ENCODE results near the gene DNAH6.

The DNAH6 gene

DNA sequence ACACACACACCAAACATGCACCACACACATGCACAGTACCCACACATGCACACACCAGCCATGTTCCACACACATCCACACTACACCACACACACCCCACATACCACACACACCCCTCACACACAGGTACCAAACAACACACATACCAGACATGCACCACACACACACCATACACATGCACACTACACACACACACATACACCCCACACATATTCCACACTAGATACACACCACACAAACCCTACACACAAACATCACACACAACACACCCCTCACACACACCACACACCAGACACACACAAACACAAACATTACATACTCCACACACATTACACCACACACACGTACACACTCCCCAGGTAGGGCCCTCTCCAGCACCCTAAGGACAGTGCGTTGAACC lies 313.4 kb downstream of the DNAH6 start:
- Mint-ChIP-seq H3K27me3 (ENCODE audit: low read depth, poor library complexity) (peaks cover 4% of the 10 kb centered on the region), H3K4me1 (no peaks in the 10 kb centered on the region), H3K36me3 (ENCODE audit: low read depth) (no peaks in the 10 kb centered on the region), H3K9me3 (no peaks in the 10 kb centered on the region), H3K4me3 (no peak overlapping the region), H3K27ac (no peak overlapping the region)
- TF ChIP-seq, protein P1, sequence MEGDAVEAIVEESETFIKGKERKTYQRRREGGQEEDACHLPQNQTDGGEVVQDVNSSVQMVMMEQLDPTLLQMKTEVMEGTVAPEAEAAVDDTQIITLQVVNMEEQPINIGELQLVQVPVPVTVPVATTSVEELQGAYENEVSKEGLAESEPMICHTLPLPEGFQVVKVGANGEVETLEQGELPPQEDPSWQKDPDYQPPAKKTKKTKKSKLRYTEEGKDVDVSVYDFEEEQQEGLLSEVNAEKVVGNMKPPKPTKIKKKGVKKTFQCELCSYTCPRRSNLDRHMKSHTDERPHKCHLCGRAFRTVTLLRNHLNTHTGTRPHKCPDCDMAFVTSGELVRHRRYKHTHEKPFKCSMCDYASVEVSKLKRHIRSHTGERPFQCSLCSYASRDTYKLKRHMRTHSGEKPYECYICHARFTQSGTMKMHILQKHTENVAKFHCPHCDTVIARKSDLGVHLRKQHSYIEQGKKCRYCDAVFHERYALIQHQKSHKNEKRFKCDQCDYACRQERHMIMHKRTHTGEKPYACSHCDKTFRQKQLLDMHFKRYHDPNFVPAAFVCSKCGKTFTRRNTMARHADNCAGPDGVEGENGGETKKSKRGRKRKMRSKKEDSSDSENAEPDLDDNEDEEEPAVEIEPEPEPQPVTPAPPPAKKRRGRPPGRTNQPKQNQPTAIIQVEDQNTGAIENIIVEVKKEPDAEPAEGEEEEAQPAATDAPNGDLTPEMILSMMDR (IDR thresholded peaks at IDR 0.05): no peak
- DNase-seq: no peak

DNA sequence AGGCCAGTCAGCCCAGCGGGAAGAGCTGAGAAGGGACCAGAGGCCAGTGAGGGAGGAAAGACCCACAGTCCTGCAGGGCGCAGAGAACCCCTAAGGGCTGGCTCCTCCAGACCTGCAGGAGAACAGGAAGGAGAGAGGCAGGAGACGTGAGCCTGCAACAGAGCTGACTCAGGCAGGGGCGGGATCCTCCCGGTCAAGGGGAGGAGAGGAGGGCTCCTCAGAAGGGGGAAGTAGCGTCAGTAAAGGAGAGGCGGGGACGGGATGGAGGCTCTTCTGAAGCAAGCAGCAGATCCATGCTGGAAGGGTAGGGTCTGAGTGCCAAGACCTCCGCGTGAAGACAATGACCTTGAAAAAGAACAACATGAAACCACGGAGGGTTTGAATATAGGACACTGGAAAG lies 313.8 kb downstream of the DNAH6 start:
- peak; percentile 11 for DNase-seq
- Mint-ChIP-seq H3K27ac (no peak overlapping the region), H3K4me3 (no peak overlapping the region), H3K9me3 (peaks cover 3% of the 10 kb centered on the region), H3K27me3 (ENCODE audit: low read depth, poor library complexity) (peaks cover 3% of the 10 kb centered on the region), H3K4me1 (no peaks in the 10 kb centered on the region), H3K36me3 (ENCODE audit: low read depth) (no peaks in the 10 kb centered on the region)
- TF ChIP-seq, protein P1 (IDR thresholded peaks at IDR 0.05): no peak

GRCh38 chr2:84830758-84831500 lies 314.6 kb downstream of the DNAH6 start:
- H3K9me3 Mint-ChIP-seq: peaks cover 8% of the 10 kb centered on the region
- H3K4me3 Mint-ChIP-seq: no peak overlapping the region
- H3K4me1 Mint-ChIP-seq: no peaks in the 10 kb centered on the region
- no peaks in the 10 kb centered on the region for H3K36me3 Mint-ChIP-seq (ENCODE audit: low read depth)
- no peak overlapping the region for H3K27ac Mint-ChIP-seq
- no peaks in the 10 kb centered on the region for H3K27me3 Mint-ChIP-seq (ENCODE audit: low read depth, poor library complexity)
- TF ChIP-seq, protein P1 (IDR thresholded peaks at IDR 0.05): no peak
- DNase-seq: no peak

DNA sequence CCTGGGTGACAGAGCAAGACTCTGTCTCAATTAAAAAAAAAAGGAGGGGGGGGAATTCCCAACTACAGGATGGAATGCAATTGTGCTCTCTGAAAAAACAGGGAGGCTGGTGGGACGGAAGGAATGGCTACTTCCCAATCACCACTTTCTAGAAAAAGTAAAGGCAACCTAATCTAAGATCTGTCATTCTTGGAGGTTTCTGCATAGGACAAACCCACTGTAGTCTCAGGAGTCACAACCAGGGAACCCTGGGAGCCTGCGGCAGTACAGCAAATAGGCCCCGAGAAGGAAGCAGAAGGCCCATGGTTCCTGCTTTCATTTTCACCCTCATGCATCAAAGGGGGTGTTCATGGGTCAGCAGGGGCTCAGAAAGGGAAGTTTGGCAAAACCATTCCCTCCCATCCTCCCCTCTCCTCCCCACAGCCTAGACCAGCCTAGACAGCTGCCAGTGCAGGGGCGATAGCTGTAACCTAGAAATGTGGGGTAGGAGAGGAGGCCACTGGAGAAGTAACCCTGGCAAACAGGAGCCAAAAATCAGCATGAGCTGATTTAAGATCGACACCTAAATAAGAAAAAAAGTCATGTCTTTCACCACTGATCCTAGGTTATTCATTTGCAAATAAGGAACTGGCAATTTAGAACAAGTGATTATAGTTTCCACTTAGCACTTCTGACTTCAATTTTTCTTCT lies 316.6 kb downstream of the DNAH6 start:
- no peak for DNase-seq
- peaks cover 23% of the 10 kb centered on the region for H3K9me3 Mint-ChIP-seq

GRCh38 chr2:84833481-84834150 lies 317.3 kb downstream of the DNAH6 start:
- Mint-ChIP-seq H3K9me3 (peaks cover 28% of the 10 kb centered on the region), H3K36me3 (ENCODE audit: low read depth) (peaks cover 15% of the 10 kb centered on the region), H3K27me3 (ENCODE audit: low read depth, poor library complexity) (no peaks in the 10 kb centered on the region), H3K4me1 (no peaks in the 10 kb centered on the region), H3K27ac (no peak overlapping the region), H3K4me3 (no peak overlapping the region)
- TF ChIP-seq, protein P1 (IDR thresholded peaks at IDR 0.05): no peak
- DNase-seq: no peak

More for the DNA sequence above, 316.6 kb downstream of the DNAH6 start:
- peaks cover 10% of the 10 kb centered on the region for H3K36me3 Mint-ChIP-seq (ENCODE audit: low read depth)
- no peak overlapping the region for H3K27ac Mint-ChIP-seq
- H3K27me3 Mint-ChIP-seq (ENCODE audit: low read depth, poor library complexity): no peaks in the 10 kb centered on the region
- no peak overlapping the region for H3K4me3 Mint-ChIP-seq
- H3K4me1 Mint-ChIP-seq: no peaks in the 10 kb centered on the region
- TF ChIP-seq, protein P1 (IDR thresholded peaks at IDR 0.05): no peak
